GM12873 (cell line): ENCODE data around the gene OR10H1.

Experiments used
- CTCF ChIP-seq: IDR thresholded peaks from 2 replicates; pipeline ENCODE4 v1.5.1; 2012; ENCODE audit warnings: low read depth, mild to moderate bottlenecking, moderate library complexity, low read length, control low read depth; ENCODE audit not compliant: insufficient read depth; ENCODE audit errors: missing control alignments

Gene OR10H1

GRCh38 chr19:15812060-15812722, 3.3 kb downstream of the OR10H1 start:
- peak; percentile 33 for TF ChIP-seq CTCF

DNA sequence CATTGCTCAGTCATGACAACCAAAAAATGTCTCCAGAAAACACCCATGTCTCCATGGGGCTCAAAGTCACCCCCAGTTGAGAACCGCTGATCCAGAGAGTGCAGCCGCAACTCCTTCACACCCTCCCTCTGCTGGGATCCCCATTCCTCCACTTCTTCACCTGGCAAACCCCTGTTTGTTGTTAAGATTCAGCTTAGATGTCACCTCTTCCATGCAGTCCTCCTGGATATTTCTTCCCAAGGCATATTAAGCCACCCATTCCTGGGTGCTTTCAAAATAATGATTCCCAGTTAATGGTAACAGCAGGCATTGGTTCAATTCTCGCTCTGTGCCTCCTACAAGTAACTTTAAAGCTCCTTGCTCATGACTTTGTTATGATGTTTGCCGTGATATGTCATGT, 4.0 kb downstream of the OR10H1 start:
- no peak for TF ChIP-seq CTCF

DNA sequence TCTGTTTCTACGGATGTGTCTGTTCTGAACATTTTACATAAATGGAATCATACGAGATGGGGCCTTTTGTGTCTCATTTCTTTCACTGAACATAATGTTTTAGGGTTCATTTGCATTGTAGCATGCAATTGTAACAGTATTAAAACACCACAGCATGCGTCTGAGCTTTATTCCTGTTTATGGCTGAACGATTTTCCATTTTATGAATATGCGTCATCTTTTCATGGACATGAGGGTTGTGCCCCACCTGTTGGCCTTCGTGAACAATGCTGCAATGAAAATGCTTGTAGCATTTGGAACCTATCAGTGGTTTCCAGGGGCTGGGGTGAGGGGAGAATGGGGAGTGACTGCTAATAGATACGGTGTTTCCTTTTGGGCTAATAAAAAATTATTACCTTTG, 5.1 kb downstream of the OR10H1 start:
- TF ChIP-seq CTCF, result no peak

DNA sequence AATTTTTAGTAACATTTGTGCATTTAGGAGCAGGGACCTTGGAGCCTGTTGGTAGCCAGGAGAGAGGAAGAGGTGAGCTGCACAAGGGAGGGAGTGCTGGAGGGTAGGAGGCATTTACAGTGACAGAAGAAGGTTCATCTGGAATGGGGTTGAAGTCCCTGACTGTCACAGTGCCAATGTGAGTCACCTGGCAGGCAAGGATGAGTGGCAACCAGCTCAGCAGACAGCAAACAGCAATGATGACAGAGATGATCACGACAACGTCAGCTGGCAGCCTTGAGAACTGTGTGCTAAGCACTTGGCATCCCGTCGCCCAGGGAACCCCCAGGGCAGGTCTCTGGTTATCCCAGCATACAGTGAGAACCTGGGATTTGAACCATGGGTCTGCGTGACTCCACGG, 25.4 kb downstream of the OR10H1 start:
- no peak for TF ChIP-seq CTCF

GRCh38 chr19:15788594-15789270, 26.7 kb downstream of the OR10H1 start:
- TF ChIP-seq CTCF, result no peak

DNA sequence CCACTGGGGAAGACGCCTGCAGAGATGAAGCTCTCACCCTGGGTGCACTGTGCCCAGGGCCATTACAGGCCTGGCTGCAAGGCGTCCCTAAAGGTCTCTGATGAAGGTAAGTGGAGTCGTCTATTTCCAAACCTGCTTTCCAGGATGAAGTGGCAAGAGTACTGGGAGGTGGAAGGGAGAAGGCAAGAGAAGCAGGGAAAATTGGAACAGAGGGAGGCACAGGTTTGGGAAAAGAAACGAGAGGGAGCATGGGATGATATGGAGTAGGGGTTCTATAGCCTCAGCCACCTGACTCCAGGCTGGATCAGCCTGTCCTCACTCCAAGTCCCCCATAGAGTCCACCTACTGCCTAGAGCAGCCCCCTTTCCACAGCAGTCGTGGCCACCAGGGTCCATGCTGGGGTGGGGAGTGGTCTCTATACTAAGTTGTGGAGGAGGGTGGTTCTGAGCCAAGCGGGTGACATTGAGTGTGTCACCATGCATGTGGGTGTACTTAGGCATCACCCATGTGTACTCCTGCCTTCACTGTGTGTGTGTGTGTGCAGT, 27.8 kb downstream of the OR10H1 start, which contains the start of gene OR10H5:
TSS of gene OR10H5 (plus strand) at position 51 of the 545 bp plus-strand sequence. CDS start 6,388 bp downstream, outside the sequence.
- TF ChIP-seq CTCF, result no peak

DNA sequence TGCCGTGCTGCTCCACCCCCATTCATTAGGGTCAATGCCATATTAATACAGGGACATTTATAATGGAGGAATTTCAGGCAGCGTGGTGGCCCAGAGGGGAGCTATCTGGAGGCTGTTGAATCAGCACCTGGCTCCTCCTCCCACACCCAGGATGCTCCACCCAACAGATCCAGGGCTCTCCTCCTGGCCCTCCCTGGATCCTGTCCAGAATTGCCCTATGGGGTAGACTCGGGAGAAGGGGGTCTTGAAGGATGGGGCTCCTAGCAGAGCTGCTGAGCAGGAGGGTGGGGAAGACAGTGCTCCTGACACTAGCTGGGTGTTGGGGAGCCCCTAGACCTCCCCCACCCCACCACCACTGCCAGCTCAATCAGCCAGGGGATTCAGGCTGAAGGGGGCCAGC, 33.3 kb downstream of the OR10H1 start:
- TF ChIP-seq CTCF, result no peak
